HEK293 (cell line): ENCODE measurements around the gene ELAPOR2.

ENCODE experiments used
- BCL11A ChIP-seq: fragments of 450-650 bp; formaldehyde crosslinking; IDR thresholded peaks from 2 replicates; pipeline ENCODE4 v1.5.1; 2016; ENCODE audit warnings: low read depth, missing biosample characterization, missing genetic modification characterization
- GFI1B ChIP-seq: fragments of 450-650 bp; formaldehyde crosslinking; IDR thresholded peaks from 2 replicates; pipeline ENCODE4 v1.5.1; 2016; ENCODE audit warnings: missing biosample characterization, missing genetic modification characterization
- ZBTB26 ChIP-seq: fragments of 450-650 bp; formaldehyde crosslinking; optimal IDR thresholded peaks from 2 replicates; pipeline ENCODE3; 2016; ENCODE audit warnings: missing biosample characterization, mild to moderate bottlenecking, missing genetic modification characterization
- ZFP3 ChIP-seq: fragments of 450-650 bp; formaldehyde crosslinking; IDR thresholded peaks from 2 replicates; pipeline ENCODE4 v1.5.1; 2016; ENCODE audit warnings: low read depth, missing biosample characterization, missing genetic modification characterization
- ZNF24 ChIP-seq: fragments of 450-650 bp; formaldehyde crosslinking; IDR thresholded peaks from 2 replicates; pipeline ENCODE4 v1.5.1; 2016; ENCODE audit warnings: missing biosample characterization, missing genetic modification characterization
- ZNF561 ChIP-seq: fragments of 450-650 bp; IDR thresholded peaks from 2 replicates; pipeline ENCODE4 v1.5.1; 2018; ENCODE audit warnings: missing biosample characterization, missing genetic modification characterization, borderline replicate concordance
- ZSCAN23 ChIP-seq: fragments of 450-650 bp; formaldehyde crosslinking; IDR thresholded peaks from 2 replicates; pipeline ENCODE4 v1.5.1; 2016; ENCODE audit warnings: missing biosample characterization, missing genetic modification characterization
- TF ChIP-seq, protein P1 (sequence below): fragments of 450-650 bp; formaldehyde crosslinking; IDR thresholded peaks from 2 replicates; pipeline ENCODE4 v1.5.1; 2016; ENCODE audit warnings: missing biosample characterization, missing genetic modification characterization
- TF ChIP-seq, protein P2 (sequence below): fragments of 450-650 bp; formaldehyde crosslinking; IDR thresholded peaks from 2 replicates; pipeline ENCODE4 v1.5.1; 2016; ENCODE audit warnings: missing biosample characterization, missing genetic modification characterization, low read depth
- TF ChIP-seq, protein P3 (sequence below): fragments of 450-650 bp; formaldehyde crosslinking; IDR thresholded peaks from 2 replicates; pipeline ENCODE4 v1.5.1; 2016; ENCODE audit warnings: missing biosample characterization, missing genetic modification characterization

GRCh38 chr7:87058744-87059524, 520 bp downstream of the ELAPOR2 start:
- TF ChIP-seq ZSCAN23 (tag by site-specific recombination), result no peak
- TF ChIP-seq ZBTB26 (tag by site-specific recombination), result no peak
- no peak for TF ChIP-seq ZFP3 (tag by site-specific recombination)
- TF ChIP-seq, protein P1, sequence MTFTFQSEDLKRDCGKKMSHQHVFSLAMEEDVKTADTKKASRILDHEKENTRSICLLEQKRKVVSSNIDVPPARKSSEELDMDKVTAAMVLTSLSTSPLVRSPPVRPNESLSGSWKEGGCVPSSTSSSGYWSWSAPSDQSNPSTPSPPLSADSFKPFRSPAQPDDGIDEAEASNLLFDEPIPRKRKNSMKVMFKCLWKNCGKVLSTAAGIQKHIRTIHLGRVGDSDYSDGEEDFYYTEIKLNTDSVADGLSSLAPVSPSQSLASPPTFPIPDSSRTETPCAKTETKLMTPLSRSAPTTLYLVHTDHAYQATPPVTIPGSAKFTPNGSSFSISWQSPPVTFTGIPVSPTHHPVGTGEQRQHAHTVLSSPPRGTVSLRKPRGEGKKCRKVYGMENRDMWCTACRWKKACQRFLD, result no peak
- no peak for TF ChIP-seq ZNF561 (tag by site-specific recombination)
- TF ChIP-seq, protein P2, sequence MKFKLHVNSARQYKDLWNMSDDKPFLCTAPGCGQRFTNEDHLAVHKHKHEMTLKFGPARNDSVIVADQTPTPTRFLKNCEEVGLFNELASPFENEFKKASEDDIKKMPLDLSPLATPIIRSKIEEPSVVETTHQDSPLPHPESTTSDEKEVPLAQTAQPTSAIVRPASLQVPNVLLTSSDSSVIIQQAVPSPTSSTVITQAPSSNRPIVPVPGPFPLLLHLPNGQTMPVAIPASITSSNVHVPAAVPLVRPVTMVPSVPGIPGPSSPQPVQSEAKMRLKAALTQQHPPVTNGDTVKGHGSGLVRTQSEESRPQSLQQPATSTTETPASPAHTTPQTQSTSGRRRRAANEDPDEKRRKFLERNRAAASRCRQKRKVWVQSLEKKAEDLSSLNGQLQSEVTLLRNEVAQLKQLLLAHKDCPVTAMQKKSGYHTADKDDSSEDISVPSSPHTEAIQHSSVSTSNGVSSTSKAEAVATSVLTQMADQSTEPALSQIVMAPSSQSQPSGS (tag by site-specific recombination), result no peak
- TF ChIP-seq, protein P3, sequence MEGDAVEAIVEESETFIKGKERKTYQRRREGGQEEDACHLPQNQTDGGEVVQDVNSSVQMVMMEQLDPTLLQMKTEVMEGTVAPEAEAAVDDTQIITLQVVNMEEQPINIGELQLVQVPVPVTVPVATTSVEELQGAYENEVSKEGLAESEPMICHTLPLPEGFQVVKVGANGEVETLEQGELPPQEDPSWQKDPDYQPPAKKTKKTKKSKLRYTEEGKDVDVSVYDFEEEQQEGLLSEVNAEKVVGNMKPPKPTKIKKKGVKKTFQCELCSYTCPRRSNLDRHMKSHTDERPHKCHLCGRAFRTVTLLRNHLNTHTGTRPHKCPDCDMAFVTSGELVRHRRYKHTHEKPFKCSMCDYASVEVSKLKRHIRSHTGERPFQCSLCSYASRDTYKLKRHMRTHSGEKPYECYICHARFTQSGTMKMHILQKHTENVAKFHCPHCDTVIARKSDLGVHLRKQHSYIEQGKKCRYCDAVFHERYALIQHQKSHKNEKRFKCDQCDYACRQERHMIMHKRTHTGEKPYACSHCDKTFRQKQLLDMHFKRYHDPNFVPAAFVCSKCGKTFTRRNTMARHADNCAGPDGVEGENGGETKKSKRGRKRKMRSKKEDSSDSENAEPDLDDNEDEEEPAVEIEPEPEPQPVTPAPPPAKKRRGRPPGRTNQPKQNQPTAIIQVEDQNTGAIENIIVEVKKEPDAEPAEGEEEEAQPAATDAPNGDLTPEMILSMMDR (tag by site-specific recombination), result no peak
- no peak for TF ChIP-seq ZNF24 (tag by site-specific recombination)
- no peak for TF ChIP-seq GFI1B (tag by site-specific recombination)
- no peak for TF ChIP-seq BCL11A (tag by site-specific recombination)
